ENCODE measurements around the gene MRPL40. TPM values are rescaled to one million over a fixed set of nuclear protein-coding genes. Genes with fewer than 3 reads are reported as not detected.

The MRPL40 gene
- total and polyA plus RNA-seq, 2 donors (not counting 1 experiment from before 2014, with no cell fraction given): 44.4 to 44.8 TPM

DNA sequence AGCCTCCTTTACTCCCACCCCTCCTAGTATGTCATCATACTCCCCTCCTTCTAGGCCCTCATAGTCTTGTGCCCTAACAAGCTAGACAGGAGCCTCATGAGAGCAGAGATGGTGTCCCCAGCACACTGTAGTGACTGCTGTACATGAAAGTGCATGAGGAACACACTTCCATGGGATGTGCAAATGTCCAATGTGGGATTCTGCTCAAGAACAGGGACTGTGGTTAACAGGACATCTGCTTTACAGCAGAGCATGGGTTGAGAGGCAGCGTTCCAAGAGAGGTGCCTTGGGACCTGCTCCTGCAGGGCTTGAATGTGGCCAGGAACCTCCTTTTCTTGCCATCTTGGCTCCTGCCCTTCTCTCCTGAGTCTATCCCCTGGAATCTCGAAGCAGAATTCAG is 46.1 kb upstream of the MRPL40 start:
- H3K9me3 ChIP-seq (ENCODE audit: control insufficient read depth, insufficient read depth, low read depth, low read length): no peaks in the 10 kb centered on the region
- TF ChIP-seq, protein P1, sequence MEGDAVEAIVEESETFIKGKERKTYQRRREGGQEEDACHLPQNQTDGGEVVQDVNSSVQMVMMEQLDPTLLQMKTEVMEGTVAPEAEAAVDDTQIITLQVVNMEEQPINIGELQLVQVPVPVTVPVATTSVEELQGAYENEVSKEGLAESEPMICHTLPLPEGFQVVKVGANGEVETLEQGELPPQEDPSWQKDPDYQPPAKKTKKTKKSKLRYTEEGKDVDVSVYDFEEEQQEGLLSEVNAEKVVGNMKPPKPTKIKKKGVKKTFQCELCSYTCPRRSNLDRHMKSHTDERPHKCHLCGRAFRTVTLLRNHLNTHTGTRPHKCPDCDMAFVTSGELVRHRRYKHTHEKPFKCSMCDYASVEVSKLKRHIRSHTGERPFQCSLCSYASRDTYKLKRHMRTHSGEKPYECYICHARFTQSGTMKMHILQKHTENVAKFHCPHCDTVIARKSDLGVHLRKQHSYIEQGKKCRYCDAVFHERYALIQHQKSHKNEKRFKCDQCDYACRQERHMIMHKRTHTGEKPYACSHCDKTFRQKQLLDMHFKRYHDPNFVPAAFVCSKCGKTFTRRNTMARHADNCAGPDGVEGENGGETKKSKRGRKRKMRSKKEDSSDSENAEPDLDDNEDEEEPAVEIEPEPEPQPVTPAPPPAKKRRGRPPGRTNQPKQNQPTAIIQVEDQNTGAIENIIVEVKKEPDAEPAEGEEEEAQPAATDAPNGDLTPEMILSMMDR (conservative IDR thresholded peaks at IDR 0.05 in 1 of 2, IDR thresholded peaks at IDR 0.05 in 1 of 2; ENCODE audit: low read depth in 1 of 2, low read length in 2 of 2): no peak
- TF ChIP-seq EZH2 (IDR thresholded peaks at IDR 0.05; ENCODE audit: low read length, missing control alignments): no peak
- peaks cover 25% of the 10 kb centered on the region for H3K36me3 ChIP-seq (ENCODE audit: control insufficient read depth, insufficient read depth, low read length)
- H3K4me2 ChIP-seq (ENCODE audit: extremely low read depth, insufficient read depth, low read length): no peak overlapping the region
- no peaks in the 10 kb centered on the region for H3K79me2 ChIP-seq (ENCODE audit: control insufficient read depth, insufficient read depth, low read length)
- no peaks in the 10 kb centered on the region for H3K4me1 ChIP-seq (ENCODE audit: control insufficient read depth, extremely low read depth, insufficient read depth, low read length)
- H3K27me3 ChIP-seq (ENCODE audit: control insufficient read depth, insufficient read depth, low read length): no peaks in the 10 kb centered on the region
- no peak for DNase-seq (ENCODE audit: low read depth in 2 of 2)
- H2AFZ ChIP-seq (ENCODE audit: low read length): no peak overlapping the region
- H3K27ac ChIP-seq (ENCODE audit: insufficient read depth, low read length): no peak overlapping the region
- no peak overlapping the region for H3K9ac ChIP-seq (ENCODE audit: insufficient read depth, low read length)
- H4K20me1 ChIP-seq (ENCODE audit: control insufficient read depth, extremely low read depth, insufficient read depth, low read length): no peaks in the 10 kb centered on the region
- no peak overlapping the region for H3K4me3 ChIP-seq (replicated peaks in 1 of 4; ENCODE audit: control extremely low read depth in 1 of 4, insufficient read depth in 1 of 4, low read depth in 3 of 4, low read length in 4 of 4)

DNA sequence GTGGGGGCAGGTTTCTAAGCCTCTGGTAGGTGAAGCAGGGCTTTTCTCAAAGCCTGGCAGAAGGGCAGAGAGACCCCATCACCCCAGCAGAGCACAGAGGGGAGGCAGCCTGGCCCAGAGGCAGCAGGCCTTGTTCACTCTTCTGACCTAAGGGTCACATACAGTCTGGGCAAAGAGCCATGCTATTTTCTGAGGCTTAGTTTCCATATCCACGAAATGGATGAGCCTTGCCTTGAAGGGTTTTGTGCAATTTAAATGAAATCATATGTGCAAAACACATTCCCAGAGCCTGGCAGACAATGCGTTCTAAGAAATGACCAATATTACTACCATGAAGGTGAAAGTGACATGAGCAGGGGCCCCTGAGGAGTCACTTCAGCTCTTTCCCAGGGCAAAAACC is 45.3 kb upstream of the MRPL40 start:
- no peak overlapping the region for H3K4me3 ChIP-seq (replicated peaks in 1 of 4; ENCODE audit: control extremely low read depth in 1 of 4, insufficient read depth in 1 of 4, low read depth in 3 of 4, low read length in 4 of 4)
- DNase-seq (ENCODE audit: low read depth in 2 of 2): no peak
- no peak overlapping the region for H3K4me2 ChIP-seq (ENCODE audit: extremely low read depth, insufficient read depth, low read length)
- TF ChIP-seq EZH2 (IDR thresholded peaks at IDR 0.05; ENCODE audit: low read length, missing control alignments): no peak
- TF ChIP-seq, protein P1 (conservative IDR thresholded peaks at IDR 0.05 in 1 of 2, IDR thresholded peaks at IDR 0.05 in 1 of 2; ENCODE audit: low read depth in 1 of 2, low read length in 2 of 2): no peak
- H3K27me3 ChIP-seq (ENCODE audit: control insufficient read depth, insufficient read depth, low read length): no peaks in the 10 kb centered on the region
- H3K36me3 ChIP-seq (ENCODE audit: control insufficient read depth, insufficient read depth, low read length): peaks cover 25% of the 10 kb centered on the region
- H3K9ac ChIP-seq (ENCODE audit: insufficient read depth, low read length): no peak overlapping the region
- no peak overlapping the region for H3K27ac ChIP-seq (ENCODE audit: insufficient read depth, low read length)
- no peaks in the 10 kb centered on the region for H4K20me1 ChIP-seq (ENCODE audit: control insufficient read depth, extremely low read depth, insufficient read depth, low read length)
- H2AFZ ChIP-seq (ENCODE audit: low read length): no peak overlapping the region
- no peaks in the 10 kb centered on the region for H3K9me3 ChIP-seq (ENCODE audit: control insufficient read depth, insufficient read depth, low read depth, low read length)
- no peaks in the 10 kb centered on the region for H3K79me2 ChIP-seq (ENCODE audit: control insufficient read depth, insufficient read depth, low read length)
- no peaks in the 10 kb centered on the region for H3K4me1 ChIP-seq (ENCODE audit: control insufficient read depth, extremely low read depth, insufficient read depth, low read length)

DNA sequence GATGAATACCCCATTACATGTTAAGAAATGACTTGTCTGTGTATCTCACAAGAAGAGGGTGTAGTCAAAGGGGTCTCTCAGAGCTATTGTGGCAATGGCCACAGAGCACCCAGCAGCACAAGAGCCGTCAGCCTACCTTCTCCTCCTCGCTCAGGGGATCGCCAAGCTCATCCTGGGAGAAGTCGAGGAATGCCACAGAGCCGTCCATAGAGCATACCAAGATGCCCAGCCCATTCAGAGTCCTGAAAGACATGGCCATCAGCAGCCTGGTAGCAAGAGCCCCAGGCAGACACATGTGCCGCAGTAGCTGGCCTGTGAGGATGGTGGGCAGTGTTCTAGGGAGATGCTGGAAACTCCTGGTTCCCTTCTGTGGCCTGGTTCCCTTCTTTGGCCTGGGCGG is 44.8 kb upstream of the MRPL40 start:
- Histone ChIP-seq H3K79me2 (ENCODE audit: control insufficient read depth, insufficient read depth, low read length) (no peaks in the 10 kb centered on the region), H3K4me3 (replicated peaks in 1 of 4; ENCODE audit: control extremely low read depth in 1 of 4, insufficient read depth in 1 of 4, low read depth in 3 of 4, low read length in 4 of 4) (no peak overlapping the region), H3K27ac (ENCODE audit: insufficient read depth, low read length) (no peak overlapping the region), H4K20me1 (ENCODE audit: control insufficient read depth, extremely low read depth, insufficient read depth, low read length) (no peaks in the 10 kb centered on the region), H3K4me2 (ENCODE audit: extremely low read depth, insufficient read depth, low read length) (no peak overlapping the region), H2AFZ (ENCODE audit: low read length) (no peak overlapping the region), H3K9ac (ENCODE audit: insufficient read depth, low read length) (no peak overlapping the region), H3K36me3 (ENCODE audit: control insufficient read depth, insufficient read depth, low read length) (peaks cover 25% of the 10 kb centered on the region), H3K9me3 (ENCODE audit: control insufficient read depth, insufficient read depth, low read depth, low read length) (no peaks in the 10 kb centered on the region), H3K27me3 (ENCODE audit: control insufficient read depth, insufficient read depth, low read length) (no peaks in the 10 kb centered on the region), H3K4me1 (ENCODE audit: control insufficient read depth, extremely low read depth, insufficient read depth, low read length) (no peaks in the 10 kb centered on the region)
- no peak for TF ChIP-seq EZH2 (IDR thresholded peaks at IDR 0.05; ENCODE audit: low read length, missing control alignments)
- TF ChIP-seq, protein P1 (conservative IDR thresholded peaks at IDR 0.05 in 1 of 2, IDR thresholded peaks at IDR 0.05 in 1 of 2; ENCODE audit: low read depth in 1 of 2, low read length in 2 of 2): no peak
- DNase-seq (ENCODE audit: low read depth in 2 of 2): no peak
